HPDE6-E6E7 (cell line): ENCODE measurements around the gene S100A8.
"Not testable (repeated sequence)": the region's sequence is repeated elsewhere in the genome, so short reads cannot be mapped to it uniquely, and the experiment has no call there.

Source experiments
- DNase-seq: peaks from one replicate; pipeline ENCODE4 v3.0.0; 2011; ENCODE audit warnings: missing footprints; ENCODE audit errors: extremely low spot score

Gene S100A8

DNA sequence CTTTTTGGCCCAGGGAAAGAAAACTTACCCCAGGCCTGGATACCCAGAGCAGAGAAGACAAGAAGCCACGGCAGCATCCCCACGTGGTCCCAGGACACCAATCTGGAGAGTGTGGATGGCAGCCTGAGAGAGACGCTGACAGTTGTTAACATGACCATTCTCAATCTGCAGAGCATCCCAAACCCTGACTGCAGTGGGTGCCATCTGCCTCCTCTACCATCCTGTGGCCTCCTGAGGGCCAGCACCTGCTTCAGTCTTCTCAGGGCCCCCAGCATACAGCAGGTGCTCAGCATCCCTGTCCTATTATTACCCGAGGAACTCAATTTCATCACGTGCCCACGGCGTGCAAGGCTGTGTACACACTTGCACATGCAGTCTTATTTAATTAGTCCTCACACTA lies 43.0 kb downstream of the S100A8 start:
- DNase-seq = no peak

DNA sequence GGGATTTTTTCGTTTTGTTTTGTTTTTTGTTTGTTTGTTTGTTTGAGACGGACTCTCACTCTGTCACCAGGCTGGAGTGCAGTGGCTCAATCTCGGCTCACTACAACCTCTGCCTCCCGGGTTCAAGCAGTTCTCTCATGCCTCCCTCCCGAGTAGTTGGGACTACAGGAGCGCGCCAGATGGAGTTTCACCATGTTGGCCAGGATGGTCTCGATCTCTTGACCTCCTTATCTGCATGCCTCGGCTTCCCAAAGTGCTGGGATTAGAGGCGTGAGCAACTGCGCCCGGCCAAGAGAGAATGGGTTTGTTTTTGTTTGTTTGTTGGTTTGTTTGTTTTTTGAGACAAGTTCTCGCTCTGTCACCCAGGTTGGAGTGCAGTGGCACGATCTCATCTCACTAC lies 43.8 kb downstream of the S100A8 start:
- DNase-seq = not testable (repeated sequence)

DNA sequence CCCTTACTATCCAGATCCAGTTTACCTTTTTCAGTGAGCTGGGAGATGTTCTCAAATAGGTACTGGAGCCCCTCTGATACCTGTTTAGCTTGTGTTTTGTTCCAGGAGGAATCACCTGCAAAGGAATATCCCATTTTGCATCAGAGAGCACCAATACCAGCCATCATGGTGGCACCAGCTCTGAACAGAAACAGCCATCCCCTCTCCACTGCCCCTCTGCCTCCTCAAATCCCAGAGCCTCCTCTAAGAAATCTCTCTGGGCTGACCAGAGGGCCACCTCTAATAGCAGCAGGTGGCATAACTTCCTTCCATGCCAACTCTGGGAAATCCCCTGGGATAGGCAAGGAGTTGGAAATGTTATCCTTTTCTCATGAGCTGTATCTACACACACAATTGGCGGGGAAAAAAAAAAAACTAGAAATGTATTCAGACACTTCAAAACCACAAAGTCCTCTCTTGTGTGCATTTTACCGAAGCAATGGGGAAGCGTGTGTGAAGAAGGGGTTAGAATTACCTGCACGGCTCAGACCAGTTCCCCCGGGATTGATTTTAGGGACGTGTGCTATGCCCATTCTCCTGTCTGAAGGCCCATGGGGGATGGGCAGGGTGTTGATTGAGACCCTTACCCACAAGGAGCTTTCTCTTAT lies 44.7 kb downstream of the S100A8 start:
- DNase-seq = no peak

DNA sequence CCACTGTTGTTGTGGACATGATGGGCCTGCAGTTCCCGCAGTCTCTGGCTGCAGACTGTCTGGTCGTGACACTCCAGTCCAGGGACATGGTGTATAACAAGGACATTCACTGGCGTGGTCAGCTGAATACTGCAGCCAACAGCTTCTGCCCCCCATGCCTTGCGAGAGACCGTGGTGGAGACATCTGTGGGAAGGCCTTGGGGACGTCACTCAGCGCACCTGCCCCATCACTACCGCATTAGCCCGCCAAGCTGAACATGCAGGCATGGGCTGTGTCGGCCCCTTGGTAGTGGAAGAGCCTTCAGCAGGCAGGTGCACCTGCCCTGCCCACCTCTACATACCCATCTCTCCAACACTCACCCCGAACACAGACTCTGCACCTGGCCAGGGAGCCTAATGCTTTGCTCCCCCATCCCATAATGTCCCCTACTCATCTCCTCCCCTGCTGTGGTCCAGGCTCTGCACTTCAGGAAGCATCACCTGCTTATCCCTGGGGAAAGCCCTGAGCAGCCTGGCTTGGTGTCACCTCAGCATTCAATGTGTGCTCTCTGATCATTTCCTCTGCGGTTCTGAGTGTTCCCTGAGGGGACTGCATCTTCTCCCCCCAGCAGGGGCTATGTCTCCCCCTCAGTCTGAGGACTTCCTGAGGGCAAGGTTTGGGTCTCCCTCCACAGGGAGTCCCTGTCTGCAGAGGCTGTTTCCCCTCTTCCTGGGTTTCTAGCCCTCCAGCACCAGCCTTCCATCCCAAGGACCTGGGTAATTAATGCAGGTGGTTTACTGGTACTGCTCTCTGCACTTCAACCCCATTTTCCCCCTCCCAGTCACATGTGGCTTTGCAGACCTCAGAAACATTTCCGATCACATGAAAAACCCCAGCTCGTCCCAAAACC lies 45.4 kb downstream of the S100A8 start:
- no peak for DNase-seq

DNA sequence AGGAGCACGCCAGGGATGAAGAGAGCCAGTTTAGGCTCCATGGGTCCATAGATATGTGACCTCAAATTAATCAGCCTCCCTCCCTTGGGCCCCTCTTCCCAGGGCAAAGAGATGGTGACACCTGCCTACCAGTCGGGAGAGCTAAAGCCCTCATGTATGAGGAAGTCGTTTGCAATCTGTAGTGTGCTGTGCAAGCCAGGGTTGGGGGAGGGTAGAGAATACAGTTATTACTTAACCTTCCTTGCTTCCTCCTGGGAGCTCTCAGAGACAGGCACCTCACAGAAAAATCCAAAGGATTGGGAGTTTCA lies 46.2 kb downstream of the S100A8 start:
- no peak for DNase-seq

GRCh38 chr1:153343811-153344717 lies 46.8 kb downstream of the S100A8 start:
- no peak for DNase-seq

DNA sequence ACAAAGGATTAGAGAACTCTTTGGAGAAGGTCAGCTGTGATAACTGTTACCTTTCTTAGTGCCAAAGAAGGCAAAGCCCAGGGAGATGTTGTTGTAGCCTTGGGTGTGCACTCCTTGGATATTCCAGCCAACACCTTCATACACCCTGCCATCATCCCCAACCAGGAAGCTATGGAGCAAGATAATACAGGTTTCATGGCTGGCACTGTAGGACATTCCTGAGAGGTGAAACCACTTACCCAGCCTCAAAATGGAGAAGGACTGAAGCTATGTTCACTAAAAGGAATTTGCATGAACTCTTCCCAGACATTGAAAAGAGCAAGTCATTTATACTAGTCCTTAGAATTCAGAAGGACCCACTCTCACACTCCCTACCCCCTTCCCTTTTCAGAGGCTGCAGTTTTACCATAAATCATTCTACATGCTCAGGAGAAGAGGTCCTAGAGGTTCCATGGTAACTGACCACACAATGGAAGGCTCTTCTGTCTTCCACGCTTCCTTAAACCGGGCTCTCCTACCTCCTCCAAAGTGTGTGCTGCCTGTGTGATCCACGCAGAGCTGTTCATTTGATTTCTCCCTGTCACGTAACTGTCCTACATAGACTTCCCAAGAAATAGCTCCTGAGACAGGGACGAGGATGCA lies 47.7 kb downstream of the S100A8 start:
- no peak for DNase-seq

DNA sequence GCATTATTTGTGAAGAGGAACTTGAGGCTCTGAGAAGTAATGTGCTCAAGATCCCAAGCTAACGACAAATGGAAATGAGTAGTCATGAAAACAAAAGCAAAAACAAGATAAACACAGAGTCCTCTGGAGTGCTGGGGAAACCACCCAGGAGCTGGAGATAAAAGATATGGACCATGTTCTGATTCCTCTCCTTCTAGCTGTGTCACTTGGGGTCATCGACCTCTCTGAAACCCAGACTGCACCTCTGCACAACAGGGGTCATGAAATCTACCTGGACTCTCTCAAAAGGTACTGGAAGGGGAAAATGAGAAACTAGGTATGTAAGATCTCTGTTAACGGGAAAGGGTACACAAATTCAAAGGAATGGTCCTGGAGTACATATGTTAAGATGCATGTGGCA lies 48.7 kb downstream of the S100A8 start:
- no peak for DNase-seq

DNA sequence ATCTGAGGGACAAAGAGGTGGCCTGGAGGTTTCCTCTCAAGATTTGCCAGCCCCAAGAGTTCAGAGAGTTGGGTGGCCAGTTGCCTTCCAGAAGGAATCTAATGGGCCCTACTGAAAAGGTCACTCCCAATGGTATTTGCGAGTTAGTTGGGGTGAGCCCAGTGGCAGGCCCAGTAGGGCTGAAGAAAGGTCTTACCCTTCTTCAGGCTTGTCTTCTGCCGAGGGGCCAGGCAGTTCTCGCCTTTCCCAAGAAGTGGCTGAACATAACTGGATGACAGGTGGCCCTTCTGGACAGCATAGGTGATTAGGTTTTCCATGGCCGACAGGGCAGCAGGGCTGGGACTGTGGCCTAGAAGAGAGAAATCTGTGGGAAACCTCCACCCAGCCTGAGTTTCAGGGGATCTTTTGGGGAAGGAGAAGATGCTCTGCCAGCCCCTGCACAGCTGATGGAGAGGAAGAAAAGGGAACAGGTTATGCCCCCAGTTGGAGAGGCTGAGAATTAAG lies 49.4 kb downstream of the S100A8 start:
- DNase-seq = no peak

- DNase-seq = no peak
Observed at GRCh38 chr1:153340356-153340755, 50.5 kb downstream of the S100A8 start.
